HG03439 (cell line): Measurements from ENCODE around the gene BCO1.
"Not testable (repeated sequence)": the region's sequence is repeated elsewhere in the genome, so short reads cannot be mapped to it uniquely, and the experiment has no call there.

Experiments used
- ATAC-seq: cut with Tn5 transposase; IDR thresholded peaks from one replicate; pipeline ENCODE4 v1.9.1; 2021; ENCODE audit warnings: mild to moderate bottlenecking, moderate library complexity; ENCODE audit not compliant: unreplicated experiment

Gene BCO1, protein sequence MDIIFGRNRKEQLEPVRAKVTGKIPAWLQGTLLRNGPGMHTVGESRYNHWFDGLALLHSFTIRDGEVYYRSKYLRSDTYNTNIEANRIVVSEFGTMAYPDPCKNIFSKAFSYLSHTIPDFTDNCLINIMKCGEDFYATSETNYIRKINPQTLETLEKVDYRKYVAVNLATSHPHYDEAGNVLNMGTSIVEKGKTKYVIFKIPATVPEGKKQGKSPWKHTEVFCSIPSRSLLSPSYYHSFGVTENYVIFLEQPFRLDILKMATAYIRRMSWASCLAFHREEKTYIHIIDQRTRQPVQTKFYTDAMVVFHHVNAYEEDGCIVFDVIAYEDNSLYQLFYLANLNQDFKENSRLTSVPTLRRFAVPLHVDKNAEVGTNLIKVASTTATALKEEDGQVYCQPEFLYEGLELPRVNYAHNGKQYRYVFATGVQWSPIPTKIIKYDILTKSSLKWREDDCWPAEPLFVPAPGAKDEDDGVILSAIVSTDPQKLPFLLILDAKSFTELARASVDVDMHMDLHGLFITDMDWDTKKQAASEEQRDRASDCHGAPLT

DNA sequence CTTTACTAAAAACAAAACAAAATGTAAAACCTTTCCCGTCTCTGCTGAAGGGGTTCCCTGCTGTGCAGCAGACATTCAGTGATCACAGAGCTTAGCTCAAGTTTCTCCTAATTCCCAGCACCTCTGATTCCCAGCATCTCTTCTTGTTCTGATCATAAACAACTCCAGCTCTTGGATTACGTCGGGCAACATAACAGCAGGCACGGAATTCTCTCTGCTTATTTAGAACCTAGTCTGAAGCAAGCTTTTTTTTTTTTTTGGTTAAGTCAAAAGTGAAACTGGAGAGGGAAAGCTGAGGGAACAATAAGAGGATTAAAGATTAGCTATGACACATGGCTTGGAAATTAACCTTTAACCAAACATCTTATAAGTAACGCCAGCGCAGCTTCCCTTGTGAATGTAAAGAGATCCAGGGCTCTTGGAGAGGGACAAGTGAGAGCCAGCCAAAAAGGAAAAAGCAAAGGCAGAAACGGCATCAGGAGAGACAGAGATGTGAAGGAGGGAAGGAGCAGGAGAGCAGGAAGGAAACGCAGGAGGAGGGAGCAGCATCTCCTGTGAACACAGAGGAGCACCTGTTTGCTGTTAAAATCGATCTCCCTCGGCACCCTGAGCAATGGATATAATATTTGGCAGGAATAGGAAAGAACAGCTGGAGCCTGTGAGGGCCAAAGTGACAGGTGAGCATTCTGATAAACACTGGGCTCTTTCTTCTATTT lies at the start of gene BCO1:
BCO1 (plus strand) TSS at position 394 of the 716 bp plus-strand sequence; CDS start at position 614, 220 bp downstream.
- ATAC-seq = no peak

DNA sequence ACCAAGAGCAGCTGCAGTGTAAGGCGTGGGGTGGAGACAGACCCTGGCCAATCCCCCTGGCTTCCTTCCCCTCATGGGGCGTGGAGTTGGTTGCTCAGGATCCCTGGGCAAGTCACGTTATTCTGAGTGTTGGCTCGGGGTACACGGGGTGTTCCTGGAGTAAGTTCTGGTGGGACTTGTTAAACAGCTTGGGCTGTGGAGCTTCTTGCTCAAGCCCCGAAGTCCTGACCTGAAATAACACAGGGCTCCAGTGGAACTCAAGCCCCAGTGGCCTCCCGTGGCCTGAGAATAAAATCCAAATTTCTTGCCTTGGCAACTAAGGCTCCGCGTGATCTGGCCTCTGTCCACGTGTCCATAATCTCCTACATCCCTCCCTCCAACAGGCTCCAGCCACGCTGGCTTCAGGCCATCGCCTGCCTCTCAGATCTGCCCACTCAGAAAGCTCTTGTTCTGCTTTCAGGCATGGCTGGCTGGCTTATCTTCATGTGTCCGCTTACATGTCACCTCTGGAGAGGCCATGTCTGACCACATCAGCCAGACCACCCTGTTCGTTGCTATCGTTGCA lies 49.3 kb upstream of the BCO1 start:
- ATAC-seq = no peak

DNA sequence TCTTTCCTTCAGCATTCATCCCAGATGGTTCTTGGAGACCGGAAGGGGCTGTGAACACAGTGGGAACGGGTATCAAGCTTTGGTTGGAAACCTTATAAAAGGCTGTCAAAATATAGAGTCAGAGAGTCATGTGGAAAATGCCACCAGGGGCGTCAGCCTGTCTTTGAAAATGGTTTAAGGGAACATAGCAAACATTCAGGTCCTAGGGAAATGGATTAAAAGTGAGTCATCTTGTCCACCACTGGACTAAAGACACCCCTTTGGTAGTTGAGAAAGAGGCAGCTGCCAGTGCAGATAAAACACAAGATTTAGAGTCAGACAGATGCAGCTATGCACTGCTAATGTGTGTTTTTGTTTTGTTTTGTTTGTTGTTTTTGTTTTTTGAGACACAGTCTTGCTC lies 47.8 kb upstream of the BCO1 start:
- no peak for ATAC-seq

DNA sequence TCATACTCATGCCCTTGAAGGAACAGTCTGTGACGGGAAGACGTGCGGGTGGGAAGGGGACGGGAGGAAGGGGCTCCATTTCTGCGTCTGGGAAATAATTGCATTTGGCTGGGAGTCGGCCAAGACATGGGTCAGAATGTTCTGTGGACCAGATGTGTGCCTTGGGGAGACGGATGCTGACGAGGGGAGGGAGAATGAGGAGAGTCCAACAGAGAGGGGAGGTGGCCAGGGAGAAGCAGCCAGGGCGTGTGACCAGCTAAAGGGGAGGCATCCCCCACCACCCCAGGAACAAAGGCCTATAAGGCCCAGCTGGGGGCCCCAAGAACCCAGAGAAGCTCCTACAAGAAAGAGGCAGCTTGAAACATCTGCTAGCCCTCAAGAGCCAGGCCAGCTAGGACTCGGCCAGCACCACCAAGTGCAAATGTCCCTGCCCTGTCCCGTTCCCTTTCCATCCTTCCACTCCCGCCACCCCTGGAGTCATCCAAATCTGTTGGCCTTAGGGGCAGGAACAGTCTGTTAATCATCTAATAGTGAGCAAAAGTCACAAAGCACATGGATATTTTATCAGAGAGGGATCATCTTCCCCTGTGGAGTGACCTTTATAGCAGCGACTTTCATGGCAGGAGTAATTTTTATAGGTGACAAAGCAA lies 42.5 kb upstream of the BCO1 start:
- no peak for ATAC-seq

DNA sequence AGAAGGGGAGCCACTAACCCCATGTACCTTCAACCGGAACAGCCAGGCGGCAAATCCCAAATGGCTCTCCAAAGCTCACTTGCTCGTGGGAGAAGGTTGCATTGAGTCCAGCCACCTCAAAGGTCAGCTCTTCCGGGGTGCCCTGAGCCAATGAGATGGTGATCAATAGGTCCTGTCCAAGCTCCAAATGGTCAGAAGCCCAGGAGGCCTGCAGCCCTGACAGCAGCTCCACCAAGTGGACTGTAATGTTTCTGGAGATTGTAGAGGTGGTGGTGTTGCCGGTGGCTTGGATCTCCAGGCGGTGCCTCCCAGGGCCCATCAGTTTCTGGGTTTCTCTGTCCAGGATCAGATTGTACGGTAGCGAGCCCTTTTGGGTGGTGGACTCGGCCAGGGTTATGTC lies 39.9 kb upstream of the BCO1 start:
- no peak for ATAC-seq

DNA sequence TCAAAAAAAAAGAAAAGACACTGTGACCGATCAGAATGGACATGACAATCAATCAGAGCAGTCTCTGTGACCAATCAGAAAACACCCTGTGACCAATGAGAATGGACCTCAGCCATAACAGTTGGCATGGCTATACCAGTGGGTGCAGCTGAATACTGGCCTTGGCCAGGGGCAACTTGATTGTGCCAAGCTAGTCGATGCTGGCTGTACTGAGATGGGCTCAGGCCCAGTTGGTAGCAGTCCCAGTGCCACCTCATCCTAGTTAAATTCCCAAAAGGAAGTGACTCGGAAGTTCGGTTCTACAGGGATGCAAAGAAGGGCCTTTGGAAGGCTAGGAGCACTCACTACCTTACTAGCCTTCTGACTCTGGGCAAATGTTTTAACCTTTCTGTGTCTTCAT lies 37.2 kb upstream of the BCO1 start:
- ATAC-seq = no peak

DNA sequence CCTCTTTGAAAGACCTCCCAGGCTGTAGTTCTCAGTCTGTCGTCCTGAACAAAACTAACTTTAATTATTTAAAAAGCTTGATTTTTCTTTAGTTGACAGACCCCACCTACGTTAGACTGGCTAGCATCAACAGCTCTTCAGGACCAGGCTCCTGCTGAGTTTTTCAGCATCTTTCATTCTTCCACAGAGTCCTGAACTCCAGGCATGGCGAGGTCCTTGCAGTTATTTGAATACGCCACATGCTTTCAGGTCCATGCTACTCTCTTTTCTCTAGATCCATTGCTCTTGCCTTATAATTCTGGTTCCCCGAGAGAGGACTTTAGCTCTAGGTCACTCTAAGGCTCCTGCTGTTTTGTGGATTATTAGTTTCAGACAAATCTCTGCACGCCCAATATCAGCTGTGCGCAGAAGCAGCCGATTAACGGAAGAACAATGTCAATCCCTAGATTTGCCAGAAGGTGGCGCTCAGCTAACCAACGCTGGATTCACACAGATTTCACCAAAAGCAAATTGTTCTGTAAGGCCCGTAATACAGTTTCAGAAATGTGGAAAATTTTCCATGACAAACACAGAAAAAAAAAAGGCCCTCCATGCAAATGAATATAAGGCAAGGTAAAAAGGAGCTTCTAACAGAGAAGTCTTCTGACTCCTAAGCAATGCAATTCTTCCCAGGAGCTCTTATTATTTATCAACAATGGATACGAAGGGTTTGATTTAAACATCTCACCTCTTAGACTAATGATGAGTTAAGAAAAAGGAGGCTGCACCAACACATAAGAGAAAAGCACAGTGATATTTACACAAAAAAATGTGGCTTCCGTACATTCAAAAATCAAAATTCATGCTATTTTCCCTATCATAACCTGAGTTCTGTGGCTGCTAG lies 33.5 kb upstream of the BCO1 start:
- ATAC-seq = no peak

DNA sequence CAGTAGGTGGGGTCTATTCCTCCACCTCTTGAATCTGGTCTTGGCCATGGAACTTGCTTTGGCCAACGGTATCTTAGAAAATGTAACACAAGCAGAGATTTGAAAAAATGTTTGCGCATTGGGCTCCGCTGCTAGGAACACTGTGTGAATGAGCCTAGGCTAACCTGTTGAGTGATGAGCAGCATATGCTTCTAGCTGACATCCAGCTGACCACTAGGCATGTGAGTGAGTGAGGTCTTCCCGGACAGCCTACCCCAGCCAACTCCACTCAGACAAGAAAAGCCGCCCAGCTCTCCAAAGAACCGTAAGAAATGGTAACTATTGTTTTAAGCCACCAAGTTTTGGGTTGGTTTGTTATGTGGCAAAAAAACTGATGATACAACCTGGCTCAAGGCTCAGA lies 31.4 kb upstream of the BCO1 start:
- ATAC-seq = no peak

DNA sequence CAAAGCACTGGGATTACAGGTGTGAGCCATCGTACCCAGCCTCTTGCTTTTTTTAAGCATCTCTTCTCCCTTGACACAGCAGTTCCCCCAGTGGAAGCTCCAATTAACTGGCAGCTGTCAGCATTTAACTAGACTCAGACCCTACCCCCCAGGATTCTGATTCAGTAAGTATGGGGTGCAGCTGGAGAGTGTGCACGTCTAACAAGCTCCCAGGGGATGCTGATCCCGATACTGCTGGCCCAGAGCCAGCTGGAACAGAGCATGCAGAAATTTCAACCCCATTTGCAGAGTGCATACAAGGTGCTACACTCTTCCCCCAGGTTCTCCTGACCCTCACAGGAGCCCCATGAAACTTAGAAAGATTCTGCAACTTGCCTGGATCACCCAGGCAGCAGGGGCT lies 27.7 kb upstream of the BCO1 start:
- no peak for ATAC-seq

DNA sequence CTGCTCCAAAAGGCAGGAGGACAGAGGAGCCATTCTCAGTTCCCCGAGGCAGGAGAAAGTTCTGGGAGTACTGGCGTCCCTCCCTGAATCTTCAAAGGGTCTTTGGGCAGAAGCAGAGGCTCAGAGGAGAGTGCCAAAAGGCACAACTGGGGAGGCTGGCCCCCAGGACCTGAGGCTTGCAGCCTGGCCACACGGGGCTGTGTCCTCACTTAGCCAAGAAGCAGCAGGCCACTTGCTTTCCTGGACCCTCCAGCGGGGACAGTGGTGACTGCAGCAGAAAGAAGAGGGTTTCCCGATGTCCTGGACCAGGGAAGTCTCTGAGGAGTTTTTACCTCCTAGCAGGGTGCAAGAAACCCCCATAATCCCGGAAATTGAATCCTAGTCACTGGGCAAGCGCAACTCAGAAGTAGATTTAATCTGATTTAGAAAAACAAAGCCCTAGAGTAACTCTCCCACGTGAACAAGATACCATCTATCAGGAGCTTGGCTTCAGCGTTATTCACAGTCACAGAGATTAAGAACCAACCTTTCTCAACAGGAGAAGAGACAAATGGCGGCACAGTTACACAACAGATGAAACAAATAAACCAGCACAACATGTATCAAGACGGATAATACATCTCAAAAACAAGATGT lies 25.5 kb upstream of the BCO1 start:
- no peak for ATAC-seq

DNA sequence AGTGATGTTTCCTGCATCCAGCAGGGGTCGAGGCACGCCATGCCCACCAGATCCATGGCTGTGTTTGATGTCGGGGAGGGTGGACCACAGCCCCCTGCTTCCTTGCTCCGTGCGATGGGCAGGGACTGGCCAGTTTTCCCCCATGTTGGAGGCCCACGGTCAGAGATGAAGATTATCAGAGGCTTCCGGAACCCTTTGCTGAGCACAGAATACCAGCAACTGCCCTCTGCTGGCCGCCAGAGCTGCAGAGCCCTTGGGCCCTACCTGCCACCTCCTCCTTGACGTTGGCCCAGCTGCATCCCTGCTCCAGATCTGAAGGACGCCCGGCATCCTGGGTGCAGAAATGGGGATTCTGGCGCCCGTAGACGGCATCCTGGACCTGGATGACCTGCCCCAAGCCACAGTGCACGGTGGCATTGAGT lies 23.7 kb upstream of the BCO1 start:
- ATAC-seq = no peak

DNA sequence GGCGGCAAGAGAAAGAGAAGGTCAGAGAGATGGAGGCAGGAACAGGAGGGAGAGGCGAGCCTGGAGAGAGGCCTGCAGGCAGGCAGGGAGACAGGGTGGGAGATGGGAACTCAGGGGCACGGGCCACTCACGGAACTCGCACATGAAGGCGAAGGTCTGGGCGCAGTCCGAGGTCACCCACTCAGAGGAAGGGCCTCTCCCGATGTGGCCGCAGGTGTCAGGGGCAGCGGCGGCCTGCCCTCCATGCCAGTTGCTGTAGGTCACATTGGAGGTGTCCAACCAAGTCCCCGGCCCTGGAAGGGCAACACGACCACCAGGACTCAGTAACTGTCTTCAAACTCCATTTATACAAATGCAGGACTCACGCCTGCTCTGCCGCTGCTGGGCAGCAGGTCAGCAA lies 22.4 kb upstream of the BCO1 start:
- no peak for ATAC-seq

DNA sequence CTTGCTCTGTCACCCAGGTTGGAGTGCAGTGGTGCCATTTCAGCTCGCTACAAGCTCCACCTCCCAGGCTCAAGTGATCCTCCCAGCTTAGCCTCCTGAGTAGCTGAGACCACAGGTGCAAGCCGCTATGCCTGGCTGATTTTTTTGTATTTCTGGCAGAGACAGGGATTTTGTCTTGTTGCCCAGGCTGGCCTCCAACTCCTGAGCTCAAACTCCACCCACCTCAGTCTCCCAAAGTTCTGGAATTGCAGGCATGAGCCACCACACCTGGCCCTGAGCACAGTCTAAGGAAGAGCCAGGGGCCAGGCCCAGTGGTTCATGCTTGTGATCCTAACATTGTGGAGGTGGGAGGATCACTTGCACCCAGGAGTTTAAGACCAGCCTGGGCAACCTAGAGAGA lies 21.8 kb upstream of the BCO1 start:
- ATAC-seq = no peak

DNA sequence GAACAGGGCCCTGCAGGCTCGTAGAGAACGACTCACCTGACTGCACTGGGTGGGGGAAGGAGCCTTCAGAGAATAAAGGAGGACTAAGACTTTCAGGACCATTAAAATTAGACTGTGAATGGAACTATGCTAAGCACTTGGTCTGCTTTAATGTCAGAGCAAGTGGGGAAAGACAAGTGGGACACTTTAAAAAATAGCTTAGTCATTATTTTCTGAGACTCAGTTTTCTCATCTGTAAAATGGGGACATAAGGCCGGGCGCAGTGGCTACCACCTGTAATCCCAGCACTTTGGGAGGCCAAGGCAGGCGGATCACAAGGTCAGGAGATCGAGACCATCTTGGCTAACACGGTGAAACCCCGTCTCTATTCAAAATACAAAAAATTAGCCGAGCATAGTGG lies 19.3 kb upstream of the BCO1 start:
- ATAC-seq = no peak

DNA sequence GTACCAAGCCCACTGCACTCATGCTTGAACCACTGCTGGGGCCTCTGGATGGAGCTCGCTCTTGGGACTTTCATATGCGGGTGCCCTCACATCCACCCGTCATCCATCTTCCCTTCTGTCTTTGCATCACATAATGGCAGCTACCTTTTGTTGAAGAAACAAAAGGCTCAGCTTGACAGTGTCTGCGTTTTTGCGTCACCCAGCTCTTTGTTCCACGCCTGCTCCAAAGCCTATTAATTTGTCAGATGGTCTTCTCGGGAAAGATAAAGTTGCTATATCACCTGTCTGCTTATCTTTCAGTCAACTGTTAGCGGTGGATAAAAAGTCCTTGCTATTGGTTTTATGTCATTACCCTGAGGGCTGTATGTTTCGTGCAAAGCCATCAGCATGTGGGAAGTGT lies 18.1 kb upstream of the BCO1 start:
- ATAC-seq = no peak

DNA sequence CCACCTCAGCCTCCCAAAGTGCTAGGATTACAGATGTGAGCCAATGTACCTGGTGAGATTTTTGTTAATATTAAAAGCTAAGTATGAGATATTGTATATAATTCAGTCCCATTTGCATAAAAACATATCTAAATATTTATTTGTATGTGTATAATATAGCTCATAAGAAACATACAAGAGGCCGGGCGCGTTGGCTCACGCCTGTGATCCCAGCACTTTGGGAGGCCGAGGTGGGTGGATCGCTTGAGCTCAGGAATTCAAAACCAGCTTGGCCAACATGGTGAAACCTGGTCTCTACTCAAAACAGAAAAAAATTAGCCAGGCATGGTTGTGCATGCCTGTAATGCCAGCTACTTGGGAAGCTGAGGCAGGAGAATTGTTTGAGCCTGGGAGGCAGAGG lies 16.8 kb upstream of the BCO1 start:
- ATAC-seq = no peak

DNA sequence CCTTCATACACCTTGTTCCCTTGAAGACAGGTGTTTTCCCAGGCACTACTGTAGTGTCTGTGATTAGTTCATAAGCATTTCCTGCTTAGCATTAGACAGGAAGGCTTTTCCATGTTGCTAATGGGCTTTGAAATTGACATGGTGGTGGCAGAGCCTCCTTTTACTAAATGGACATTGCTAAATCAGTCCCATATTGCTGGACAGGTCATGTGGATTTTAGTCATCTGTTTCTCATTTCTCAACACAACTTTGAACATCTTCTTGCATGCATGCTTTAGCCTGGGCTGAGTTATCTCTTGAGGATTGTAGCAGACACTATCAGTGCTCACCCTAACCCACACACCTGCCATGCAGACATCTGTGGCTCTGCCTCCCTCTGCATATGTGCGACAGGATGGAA lies 13.7 kb upstream of the BCO1 start:
- ATAC-seq = no peak

DNA sequence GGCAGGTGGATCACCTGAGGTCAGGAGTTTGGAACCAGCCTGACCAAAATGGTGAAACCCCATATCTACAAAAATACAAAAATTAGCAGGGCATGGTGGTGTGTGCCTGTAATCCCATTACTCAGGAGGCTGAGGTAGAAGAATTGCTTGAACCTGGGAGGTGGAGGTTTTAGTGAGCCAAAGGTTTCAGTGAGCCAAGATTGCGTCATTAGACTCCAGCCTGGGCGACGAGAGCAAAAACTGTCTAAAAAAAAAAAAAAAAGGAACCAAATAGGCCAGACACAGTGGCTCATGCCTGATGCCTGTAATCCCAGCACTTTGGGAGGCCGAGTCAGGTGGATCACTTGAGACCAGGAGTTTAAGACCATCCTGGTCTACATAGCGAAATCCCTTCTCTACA lies 12.8 kb upstream of the BCO1 start:
- not testable (repeated sequence) for ATAC-seq

DNA sequence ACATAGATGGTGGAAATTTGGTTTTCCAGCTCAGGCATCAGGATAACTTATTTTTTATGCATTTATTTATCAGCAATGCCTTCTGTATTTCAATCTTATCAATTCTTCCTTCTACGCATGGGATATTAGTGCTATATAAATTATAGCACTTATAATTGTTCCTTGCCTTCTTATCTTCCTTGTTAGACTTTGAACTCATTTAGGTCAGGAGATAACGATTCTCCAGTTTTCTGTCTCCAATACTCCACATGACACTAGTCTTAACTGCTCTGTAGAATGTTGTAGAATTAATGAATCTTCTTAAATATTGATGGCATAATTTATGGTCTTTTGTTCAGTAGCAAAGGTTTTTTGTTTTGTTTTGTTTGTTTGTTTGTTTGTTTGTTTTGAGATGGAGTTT lies 10.7 kb upstream of the BCO1 start:
- no peak for ATAC-seq

DNA sequence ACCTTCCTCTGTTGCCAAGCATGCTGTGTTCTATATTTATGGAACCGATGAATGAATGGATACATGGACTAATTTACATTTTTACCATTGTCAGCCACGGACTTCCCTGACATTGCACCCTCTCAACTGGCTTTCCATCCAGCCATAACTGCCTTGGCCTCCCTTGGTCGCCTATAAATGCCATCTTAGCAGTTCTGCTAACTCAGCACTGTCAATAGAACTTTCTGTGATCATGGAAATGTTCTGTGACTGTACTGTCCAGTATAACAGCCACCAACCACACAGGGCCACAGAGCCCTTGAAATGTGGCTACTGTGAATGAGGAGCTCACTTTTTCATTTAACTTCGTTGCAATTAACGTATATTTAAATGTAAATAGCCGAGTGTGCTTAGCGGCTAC lies 8.7 kb upstream of the BCO1 start:
- ATAC-seq = no peak
